GM12875 (cell line): ENCODE measurements around the gene B4GALT2.
A peak's percentile ranks its signal among the peaks of the same experiment; 100 is the strongest.

Experiments
- H3K4me3 ChIP-seq: one replicate; pipeline ENCODE4 v1.5.1; 2011; ENCODE audit warnings: low read depth, low read length, control low read depth
- TF ChIP-seq, protein P1 (sequence below): IDR thresholded peaks from 2 replicates; pipeline ENCODE4 v1.5.1; 2011; ENCODE audit warnings: low read depth, mild to moderate bottlenecking, control low read depth, inconsistent platforms, low read length, moderate library complexity, borderline replicate concordance; ENCODE audit not compliant: insufficient read depth

B4GALT2 gene

DNA sequence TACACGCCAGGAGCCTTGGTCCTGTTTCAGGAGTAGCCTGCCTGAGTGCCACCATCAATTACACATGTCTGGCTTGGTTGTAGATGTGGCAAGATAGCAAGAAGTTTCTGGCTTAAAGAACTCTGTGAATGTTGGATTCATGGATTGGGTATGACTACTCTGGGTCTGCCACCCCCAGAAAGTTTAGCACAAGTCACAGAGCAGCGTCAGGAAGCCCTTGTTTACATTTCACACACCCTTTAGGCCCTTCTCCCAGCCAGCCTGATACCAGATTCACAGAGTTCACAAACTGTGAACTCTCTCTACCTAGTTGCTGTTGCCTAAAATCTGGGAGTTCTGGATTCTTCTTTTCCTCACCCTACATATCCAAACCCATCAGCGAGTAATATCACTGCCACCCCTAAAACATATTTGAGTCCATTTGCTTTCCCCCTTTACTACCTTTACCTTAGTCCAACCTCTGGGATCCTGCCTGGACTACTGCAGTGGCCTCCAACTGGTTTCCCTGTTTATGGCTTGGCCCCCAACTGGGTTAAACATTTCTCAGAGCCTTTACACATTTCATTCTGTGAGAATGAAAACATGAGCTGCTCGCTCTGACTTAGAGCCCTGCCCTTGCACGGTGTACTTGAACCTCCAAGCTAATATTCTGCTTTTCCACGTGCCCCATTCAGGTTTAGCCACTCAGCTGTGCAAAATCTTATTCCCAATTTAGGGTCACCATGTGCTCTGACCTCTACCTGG lies 8.3 kb downstream of the B4GALT2 start:
- TF ChIP-seq, protein P1, sequence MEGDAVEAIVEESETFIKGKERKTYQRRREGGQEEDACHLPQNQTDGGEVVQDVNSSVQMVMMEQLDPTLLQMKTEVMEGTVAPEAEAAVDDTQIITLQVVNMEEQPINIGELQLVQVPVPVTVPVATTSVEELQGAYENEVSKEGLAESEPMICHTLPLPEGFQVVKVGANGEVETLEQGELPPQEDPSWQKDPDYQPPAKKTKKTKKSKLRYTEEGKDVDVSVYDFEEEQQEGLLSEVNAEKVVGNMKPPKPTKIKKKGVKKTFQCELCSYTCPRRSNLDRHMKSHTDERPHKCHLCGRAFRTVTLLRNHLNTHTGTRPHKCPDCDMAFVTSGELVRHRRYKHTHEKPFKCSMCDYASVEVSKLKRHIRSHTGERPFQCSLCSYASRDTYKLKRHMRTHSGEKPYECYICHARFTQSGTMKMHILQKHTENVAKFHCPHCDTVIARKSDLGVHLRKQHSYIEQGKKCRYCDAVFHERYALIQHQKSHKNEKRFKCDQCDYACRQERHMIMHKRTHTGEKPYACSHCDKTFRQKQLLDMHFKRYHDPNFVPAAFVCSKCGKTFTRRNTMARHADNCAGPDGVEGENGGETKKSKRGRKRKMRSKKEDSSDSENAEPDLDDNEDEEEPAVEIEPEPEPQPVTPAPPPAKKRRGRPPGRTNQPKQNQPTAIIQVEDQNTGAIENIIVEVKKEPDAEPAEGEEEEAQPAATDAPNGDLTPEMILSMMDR = no peak
- H3K4me3 ChIP-seq = no peak overlapping the region

DNA sequence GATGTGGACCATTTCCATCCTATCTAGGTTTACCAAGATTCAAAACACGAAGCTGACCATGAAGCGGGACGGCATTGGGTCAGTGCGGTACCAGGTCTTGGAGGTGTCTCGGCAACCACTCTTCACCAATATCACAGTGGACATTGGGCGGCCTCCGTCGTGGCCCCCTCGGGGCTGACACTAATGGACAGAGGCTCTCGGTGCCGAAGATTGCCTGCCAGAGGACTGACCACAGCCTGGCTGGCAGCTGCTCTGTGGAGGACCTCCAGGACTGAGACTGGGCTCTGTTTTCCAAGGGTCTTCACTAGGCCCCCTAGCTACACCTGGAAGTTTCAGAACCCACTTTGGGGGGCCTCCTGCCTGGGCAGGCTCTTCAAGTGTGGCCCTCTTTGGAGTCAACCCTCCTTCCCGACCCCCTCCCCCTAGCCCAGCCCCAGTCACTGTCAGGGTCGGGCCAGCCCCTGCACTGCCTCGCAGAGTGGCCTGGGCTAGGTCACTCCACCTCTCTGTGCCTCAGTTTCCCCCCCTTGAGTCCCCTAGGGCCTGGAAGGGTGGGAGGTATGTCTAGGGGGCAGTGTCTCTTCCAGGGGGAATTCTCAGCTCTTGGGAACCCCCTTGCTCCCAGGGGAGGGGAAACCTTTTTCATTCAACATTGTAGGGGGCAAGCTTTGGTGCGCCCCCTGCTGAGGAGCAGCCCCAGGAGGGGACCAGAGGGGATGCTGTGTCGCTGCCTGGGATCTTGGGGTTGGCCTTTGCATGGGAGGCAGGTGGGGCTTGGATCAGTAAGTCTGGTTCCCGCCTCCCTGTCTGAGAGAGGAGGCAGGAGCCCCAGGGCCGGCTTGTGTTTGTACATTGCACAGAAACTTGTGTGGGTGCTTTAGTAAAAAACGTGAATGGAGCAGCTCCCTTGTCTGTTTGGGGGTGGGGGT lies 11.5 kb downstream of the B4GALT2 start:
- TF ChIP-seq, protein P1 = no peak
- H3K4me3 ChIP-seq = peak overlapping the region; percentile 69

DNA sequence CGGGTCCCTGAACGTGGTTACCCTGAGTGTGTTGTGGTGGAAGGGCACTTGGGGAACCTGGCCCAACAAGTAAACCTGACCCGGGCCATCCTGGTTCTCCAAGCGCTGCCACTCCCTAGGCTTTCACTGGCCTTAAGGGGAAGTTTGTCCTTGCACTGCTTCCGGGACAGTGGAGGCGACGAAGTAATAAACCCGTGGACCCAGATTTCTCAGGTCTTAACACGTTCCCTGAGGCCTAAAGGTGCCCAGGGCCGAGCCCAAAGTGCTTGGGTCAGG lies 12.1 kb downstream of the B4GALT2 start:
- TF ChIP-seq, protein P1 = no peak
- H3K4me3 ChIP-seq = peak overlapping the region; percentile 69

DNA sequence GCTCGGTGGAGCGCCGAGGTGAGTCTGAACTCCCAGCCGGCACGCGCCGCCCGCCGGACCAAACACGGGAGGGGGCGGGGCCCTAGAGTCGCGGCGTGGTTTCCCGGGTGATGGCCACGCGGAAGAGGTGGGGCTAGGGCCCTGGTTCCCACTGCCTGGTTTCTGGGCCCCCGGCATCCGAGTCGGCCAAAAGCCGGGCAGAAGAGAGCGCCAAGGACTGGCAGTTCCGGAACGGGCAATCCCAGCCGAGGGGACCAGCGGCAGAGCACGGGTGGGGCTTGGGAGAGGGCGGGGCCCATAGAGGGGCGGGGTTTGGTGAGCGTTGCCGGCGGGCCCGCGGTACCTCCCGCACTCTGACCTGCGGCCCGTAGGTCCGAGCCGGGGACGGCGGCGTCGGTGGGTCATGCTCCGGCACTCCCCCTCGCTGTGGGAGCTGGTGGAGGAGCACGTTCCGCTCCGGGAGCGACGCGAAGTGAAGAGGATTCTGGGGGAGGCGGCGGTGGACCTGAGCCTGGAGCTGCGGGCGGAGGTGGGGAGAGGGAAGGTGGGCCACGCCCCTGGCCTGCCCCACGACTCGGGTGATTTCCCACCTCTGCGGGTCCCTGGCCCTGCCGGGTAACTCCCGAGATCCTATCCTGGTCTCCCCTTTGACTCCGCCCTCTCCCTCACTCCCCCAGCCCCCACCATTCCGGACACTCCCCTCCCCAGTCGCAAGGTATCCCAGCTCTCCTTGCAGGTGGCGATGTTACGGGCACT lies 12.6 kb downstream of the B4GALT2 start, which contains the start of gene CCDC24:
CCDC24 (plus strand) TSS at position 124 of the 756 bp plus-strand sequence; CDS start at position 404, 280 bp downstream.
- TF ChIP-seq, protein P1 = no peak
- H3K4me3 ChIP-seq = peak within 1 kb of the TSS; percentile 69

DNA sequence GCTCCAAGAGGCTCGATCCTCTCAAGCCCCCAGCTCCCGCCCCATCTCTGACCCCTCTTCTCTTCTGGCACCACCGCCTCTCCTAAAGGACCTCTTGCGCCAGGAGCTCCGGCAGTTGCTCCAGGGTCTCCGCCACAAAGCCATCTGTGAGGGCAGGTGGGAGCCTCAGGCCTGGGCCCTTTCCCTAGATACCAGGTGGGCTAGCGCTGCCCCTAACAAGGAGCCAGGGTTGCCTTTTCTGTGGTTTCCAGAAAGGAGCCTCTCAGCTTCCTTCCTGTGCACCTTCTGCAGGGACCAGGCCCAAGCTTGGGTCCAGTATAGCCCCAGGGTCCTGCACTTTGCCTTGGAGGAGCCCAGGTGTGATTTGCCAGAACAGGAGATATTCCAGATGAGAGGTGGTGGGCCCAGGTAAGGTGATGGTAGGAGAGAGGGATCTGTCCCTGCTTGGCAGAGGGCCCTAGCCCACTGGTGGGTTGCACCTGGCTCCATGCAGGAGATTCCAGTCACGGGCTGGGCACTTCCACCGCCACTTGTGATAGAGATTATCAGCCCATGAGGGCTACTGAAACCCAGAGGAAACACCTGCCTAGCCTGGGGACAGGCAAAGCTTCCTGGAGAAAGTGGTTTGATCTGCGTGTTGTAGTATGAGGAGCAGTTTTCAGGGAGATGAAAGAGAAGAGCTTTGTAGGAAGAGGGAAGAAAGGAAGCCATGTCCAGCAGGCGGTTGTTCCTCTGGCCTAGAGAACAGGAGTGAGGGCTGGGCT lies 13.4 kb downstream of the B4GALT2 start:
- TF ChIP-seq, protein P1 = no peak
- H3K4me3 ChIP-seq = peak overlapping the region; percentile 69

DNA sequence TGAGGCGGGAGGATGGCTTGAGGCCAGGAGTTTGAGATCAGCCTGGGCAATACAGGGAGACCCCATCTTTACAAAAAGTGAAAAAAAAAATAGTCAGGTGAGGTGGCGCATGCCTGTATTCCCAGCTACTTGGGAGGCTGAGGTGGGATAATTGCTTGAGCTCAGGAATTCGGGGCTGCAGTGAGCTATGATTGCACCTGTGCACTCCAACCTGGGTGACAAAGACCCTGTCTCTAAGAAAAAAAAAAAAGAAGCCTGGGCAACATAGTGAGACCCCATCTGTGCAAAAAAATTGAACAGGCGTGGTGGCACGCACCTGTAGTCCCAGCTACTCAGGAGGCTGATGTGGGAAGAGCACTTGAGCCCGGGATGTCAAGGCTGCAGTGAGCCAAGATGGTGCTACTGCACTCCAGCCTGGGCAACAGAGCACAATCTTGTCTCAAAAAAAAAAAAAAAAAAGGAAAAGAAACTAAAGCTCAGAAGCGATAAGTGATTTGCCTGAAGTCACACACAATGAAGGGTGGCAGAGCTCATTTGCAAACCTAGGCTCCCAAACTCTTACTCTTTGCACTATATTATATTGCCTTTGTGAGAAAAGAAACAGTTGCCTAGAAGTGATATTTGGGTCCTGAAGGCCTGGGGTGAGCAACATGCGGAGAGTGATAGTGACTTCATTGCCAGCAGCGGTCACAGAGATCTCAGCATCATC lies 14.3 kb downstream of the B4GALT2 start:
- no peak overlapping the region for H3K4me3 ChIP-seq
- TF ChIP-seq, protein P1 = no peak
